Kidney capillary endothelial cell (primary cell): ENCODE measurements around the gene PNMA8A.
"Not testable (repeated sequence)": the region's sequence is repeated elsewhere in the genome, so short reads cannot be mapped to it uniquely, and the experiment has no call there.

Experiments
- DNase-seq: peaks from one replicate; pipeline ENCODE4 v3.0.0-alpha.2; 2018; ENCODE audit warnings: low spot score

The PNMA8A gene

DNA sequence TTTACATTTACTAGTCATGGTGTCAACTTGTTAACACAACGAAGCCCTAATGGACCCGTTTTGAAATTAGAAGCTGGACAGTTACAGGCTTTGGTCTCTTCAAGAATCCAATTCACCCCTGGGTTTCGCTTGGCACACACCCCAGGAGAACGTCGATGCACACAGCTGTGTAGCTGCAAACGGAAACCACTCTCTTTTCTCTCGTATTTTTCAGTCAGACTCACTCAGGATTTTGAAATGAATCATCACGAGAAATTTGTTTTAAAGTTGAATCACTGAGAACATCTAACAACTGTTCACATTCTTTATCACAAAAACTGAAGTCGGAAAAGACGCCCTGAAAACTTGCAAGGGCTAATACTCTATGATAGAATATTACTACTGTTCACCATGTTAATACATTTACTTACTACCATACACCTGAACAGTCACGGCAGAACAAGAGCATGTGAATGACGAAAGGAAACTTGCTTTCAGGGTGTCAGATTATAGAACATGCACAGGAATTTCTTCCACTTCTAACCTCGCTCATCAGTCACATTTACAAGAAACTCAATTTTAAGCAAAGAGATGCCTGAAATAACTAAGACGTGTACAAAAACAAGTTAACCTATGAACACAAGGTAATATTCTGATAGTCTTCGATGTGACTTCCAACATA lies 4.7 kb downstream of the PNMA8A start:
- no peak for DNase-seq

DNA sequence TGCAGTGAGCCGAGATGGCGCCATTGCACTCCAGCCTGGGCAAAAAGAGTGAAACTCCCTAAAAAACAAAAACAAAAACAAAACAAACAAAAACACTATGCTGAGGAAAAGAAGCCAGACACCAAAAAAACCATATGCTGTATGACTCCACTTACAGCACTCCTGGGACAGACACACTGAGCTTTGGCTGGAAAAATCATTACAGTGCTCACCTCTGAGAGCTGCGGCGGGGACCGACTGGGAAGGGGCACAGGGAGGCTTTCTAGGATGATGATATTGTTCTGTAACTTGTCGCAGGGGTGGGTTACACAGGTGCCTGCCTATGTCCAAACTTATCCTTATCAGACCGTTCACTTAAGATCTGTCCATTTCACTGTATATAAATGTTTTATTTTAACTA lies 7.8 kb downstream of the PNMA8A start:
- DNase-seq, result no peak

DNA sequence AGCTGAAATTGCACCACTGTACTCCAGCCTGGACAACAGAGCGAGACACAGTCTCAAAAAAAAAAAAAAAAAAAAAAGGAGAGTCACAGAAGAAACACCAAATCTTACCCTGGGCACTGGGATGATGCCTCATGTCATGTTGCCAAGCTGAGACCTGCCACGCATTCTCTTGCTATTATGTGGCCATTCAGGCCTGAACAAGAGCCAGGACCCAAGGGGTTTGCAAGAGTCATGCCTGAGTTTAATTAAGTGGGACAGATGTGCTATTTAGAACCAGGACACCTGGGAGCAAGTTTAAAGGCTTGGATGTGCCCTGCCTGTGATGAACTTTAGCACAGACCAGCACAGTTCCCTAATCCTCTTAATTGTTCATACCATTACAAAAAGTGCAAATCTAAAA lies 9.8 kb downstream of the PNMA8A start:
- DNase-seq, result no peak

DNA sequence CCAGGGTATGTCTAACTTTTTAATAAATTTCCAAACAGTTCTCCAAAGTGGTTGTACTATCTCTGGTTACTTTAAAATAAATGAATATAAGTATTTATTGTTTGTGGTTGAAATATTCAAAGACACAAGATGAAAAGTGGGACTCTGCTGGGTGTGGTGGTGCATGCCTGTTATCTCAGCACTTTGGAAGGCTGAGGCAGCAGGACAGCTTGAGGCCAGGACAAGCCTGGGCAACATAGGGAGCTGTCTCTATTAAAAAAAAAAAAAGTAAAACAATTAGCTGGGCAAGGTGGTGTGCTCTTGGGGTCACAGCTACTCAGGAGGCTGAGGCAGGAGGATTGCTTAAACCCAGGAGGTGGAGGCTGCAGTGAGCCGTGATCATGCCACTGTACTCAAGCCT lies 10.4 kb downstream of the PNMA8A start:
- no peak for DNase-seq

DNA sequence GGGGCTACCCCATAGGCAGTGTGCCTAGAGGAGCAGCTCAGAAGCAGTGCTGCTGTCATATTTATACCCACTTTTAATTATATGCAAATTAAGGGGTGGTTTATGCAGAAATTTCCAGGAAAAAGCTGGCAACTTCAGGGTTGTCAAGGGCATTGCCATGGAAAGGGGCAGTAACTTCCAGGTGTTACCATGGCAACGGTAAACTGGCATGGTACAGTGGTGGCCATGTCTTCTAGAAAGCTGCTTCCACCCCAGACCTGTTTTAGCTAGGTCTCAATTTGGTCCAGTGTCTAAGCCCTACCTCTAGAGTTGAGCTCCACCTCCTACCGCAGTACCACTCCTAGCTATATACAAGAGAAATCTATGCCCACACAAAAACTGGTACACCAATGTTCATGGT lies 11.3 kb downstream of the PNMA8A start:
- no peak for DNase-seq

DNA sequence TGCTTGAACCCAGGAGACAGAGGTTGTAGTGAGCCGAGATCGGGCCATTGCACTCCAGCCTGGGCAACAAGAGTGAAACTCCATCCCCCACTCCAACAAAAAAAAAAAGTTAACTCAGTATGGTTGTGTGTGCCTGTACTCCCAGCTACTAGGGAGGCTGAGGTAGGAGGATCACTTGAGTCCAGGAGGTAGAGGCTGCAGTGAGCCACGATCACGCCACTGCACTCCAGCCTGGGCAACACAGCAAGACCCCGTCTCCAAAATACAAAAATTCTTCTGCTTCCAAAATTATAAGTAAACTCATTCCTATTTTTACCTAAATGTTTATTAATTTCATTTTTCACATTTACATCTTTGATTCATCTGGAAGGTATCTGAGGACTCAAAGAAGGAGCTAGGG lies 14.4 kb downstream of the PNMA8A start:
- no peak for DNase-seq

DNA sequence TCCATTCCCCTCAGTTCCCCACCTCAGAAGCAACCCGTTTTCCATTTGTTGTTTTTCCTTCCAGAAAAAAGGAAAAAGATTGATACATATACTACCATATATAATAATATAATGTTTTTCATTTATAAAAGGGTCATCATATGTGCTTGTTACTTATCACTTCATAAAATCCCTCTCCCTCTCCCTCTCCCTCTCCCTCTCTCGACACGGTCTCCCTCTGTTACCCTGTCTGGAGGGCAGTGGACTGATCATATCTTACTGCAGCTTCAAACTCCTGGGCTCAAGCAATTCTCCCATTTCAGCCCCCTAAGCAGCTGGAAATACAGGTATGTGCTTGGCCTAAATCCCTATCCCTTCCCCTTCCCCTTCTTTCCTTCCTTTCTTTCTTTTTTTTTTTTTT lies 17.1 kb downstream of the PNMA8A start:
- no peak for DNase-seq

DNA sequence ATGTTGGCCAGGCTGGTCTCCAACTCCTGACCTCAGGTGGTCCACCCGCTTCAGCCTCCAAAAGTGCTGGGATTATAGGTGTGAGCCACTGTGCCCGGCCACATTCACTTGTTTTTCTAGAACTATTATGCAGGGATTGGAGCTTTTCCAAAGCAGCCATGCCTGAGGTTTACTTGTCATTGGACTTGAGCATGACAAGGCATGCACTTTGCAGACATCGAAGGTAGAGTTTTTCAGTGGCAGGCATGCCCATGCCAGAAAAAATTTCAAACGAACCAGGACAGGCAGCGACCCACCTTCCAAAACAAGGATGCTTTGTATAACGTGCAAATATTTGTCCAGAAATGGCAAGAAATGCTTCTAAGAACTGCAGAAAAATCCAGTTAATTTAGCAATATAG lies 17.7 kb downstream of the PNMA8A start:
- DNase-seq, result no peak

DNA sequence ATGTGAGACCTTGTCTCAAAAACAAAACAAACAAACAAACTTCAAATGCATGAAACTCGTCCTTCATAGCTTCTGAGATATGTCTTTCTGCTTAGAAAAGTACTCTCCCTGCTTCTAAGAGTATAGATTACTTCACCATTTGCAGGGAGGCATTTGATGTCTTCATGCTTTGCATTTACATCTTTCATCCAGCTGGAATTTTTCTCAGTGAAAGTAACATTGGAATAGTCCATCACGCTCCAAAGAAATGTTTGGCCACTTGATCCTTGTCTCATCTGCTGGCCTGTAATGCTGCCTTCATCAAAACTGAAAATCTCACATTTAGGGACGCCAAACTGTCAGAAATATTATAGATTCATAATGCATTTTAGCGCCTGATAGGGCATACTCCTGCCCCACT lies 19.2 kb downstream of the PNMA8A start:
- no peak for DNase-seq

DNA sequence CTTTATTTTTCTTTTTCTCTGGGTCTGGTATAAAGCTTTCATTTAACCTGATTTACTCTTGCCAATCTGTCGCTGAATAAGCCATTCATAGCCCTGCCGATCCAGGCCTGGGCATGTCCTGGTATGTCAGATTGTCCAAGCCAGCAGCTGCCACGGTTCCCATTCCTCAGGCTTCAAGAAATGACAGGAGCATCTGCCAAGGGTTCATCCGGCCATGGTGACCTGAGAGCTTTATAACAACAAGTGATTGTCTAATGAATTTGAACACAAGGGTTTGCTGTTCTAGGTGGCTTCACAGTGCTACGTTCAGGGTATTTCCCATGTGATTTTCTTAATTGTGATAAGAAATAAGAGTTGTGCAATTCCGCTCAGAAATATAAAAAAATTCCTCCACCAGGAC lies 20.0 kb downstream of the PNMA8A start:
- no peak for DNase-seq

DNA sequence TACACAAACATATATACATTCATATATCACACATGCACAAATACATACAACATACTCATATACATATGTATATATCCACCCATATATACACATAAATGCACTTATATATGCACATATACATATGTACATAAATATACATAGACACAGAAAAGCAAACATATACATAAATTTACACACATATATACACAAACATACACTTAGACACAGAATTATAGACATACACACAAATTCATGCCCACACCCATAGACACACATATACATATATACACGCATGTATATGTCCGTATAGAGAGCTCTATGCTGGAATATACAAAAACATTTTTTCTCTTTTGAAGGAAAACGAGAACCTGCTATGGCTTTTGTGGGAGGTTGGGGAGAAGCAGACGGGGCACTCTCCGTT lies 20.6 kb downstream of the PNMA8A start:
- DNase-seq, result no peak

DNA sequence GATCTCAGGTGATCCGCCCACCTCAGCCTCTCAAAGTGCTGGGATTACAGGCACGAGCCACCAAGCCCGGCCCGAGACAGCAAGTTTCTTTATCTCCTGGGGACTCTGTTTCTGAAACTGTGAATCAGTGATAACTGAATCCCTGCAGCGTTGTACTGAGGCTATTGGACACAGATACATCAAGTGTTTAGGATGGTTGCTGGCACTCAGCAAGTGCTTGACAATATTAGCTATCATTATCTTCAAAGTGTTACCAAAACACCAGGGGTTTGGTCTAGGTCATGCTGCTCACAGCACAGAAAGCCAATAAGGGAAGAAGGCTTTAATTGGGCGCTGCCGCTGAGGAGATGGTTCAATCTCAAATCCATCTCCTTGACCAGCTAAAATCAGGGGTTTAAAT lies 22.1 kb downstream of the PNMA8A start:
- DNase-seq, result no peak

DNA sequence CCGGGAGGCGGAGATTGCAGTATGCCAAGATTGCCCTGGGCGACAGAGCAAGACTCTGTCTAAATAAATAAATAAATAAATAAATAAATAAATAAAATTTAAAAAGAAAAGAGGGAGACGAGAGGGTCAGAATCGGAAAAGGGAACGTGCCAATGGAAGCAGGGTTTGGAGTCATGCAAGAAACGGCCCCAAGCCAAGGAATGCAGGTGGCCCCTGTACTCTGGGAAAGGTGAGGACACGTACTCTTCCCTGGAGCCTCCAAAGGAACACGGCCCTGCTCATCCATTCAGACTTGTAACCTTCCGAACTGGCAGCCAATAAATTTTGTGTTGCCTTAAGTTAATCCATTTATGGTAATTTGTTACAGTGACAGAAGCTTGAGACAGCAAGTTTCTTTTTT lies 22.8 kb downstream of the PNMA8A start:
- DNase-seq, result no peak

DNA sequence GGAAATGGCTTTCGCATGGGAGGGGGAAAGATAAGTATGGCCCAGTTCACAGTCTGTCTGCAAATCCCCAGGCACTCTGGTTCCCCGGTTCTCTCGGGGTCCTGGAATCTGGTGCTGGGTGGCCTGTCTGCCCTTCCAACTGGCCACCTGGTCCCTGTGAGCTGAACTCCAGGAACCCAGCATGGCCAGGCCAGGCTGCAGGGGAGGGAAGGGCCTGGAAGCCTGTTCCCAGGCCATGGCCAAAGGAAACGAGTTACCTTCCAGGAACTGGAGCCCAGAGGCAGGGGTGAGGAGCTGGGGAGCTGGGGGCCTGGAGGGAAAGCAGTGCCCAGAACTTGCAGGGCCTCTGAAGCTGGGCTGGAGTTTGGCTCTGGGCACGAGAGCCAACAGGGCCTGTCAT lies 23.5 kb downstream of the PNMA8A start:
- no peak for DNase-seq

DNA sequence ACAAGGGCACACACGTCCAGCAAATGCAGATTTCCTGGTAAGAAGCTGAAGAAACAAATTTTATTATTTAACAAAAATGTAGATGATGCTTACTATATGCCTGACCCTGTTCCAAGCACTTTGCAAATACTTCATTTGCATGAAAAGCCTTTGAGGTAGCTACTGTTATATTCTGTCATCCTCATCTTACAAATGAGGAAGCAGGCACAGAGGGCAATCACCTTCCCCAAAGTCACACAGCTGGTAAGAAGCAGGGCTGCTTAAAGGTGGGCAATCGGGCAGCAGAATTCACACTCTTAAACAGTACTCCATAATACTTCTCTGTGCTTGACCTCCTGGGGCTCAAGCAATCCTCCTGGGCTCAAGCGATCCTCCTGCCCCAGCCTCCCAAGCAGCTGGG lies 24.4 kb downstream of the PNMA8A start:
- no peak for DNase-seq

DNA sequence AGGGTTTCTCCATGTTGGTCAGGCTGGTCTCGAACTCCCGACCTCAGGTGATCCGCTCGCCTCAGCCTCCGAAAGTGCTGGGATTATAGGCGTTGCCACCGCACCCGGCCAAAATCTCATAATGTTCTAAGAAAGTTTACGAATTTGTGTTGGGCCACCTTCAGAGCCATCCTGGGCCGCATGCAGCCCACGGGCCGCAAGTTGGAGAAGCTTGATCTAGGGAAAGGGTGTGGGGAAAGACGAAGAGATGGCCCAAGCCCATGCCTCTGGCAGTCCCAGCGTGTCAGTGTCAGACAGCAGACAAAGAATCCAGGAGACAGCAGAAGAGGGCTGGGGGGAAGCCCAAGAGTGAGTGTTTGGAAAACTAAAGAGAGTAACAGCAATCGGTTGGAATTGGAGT lies 25.3 kb downstream of the PNMA8A start:
- DNase-seq, result no peak

DNA sequence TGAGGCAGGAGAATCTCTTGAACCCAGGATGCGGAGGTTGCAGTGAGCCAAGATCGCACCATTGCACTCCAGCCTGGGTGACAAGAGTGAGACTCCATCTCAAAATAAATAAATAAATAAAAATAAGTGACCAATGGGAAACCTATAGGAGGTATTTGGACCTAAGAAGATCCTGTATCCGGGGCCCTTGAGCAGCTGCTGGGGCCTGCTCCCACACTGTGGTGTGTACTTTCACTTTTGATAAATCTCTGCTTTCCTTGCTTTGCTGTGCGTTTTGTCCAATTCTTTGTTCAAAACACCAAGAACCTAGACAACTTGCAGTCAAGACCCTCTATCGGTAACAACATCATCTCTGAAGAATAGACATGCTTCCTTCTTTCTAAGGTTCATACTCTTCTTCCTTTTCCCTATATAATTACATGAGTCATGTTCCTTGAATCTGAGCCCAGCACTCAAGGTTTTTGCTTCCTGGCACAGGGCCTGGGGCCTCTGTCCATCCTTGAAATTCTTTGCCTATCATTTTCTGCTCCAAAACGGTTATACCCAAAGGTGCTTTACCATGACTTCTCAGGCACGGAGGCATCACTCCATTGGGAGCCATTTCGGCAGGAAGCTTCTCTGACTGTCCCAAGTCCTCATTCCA lies 28.4 kb downstream of the PNMA8A start:
- DNase-seq, result no peak

DNA sequence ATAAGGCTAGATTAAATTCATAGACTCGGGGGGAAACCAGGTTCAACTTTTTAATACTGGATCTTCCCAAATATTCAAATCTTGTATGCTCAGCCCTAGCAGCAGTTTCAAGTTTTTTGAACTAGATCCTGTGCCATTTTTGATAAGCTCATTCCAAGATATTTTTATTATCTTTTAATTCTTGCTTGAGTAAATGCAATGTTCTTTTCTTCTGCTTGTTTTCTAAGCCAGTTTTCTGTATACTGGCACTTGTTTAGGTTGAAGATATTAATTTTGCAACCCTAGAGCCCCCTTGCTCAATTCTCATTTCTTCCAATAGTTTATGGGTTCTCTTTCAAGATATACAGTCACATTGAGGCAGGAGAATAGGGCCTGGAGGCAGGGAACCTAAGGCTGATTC lies 29.5 kb downstream of the PNMA8A start:
- DNase-seq, result no peak

DNA sequence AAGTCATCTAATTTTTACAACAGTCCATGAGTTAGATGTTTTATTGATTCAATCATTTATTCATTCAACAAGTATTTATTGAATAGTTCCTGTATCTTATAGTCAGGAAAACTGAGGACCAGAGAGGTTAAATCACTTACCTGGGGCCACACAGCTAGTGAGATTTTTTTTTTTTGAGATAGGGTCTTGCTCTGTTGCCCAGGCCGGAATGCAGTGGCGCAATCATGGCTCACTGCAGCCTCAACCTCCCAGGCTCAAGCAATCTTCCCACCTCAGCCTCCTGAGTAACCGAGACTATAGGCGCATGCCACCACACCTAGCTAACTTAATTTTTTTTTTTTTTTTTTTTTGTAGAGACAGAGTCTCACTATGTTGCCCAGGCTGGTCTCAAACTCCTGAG lies 35.7 kb downstream of the PNMA8A start:
- DNase-seq, result not testable (repeated sequence)

DNA sequence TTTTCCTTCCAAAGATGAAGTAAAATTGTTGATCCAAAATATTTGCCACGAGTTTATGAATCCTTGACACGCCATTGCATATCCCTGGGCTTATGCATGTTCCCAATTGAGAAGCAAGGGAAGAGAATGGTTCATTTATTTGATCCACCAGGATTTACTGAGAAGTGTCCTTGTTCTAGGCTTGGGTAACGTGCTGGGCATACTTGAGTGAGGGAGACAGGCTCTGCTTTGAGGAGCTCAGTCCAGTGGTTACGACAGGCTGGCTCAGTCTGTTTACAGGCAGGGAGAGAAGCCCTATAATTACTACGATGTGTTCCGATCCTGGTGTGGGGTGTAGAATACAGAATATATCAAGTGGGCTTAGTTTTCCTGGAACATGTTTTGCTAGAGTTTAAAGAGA lies 36.4 kb downstream of the PNMA8A start:
- no peak for DNase-seq

DNA sequence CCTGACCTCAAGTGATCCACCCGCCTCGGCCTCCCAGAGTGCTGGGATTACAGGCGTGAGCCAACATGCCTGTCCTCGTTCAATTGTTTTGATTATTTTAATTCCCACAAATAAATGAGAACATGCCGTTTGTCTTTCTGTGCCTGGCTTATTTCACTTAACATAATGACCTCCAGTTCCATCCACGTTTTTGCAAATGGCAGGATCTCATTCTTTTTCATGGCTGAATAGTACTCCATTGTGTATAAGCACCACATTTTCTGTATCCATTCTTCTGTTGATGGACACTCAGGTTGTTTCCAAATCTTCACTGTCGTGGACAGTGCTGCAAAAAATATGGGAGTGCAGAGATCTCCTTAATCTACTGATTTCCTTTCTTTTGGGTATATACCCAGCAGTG lies 37.9 kb downstream of the PNMA8A start:
- not testable (repeated sequence) for DNase-seq

DNA sequence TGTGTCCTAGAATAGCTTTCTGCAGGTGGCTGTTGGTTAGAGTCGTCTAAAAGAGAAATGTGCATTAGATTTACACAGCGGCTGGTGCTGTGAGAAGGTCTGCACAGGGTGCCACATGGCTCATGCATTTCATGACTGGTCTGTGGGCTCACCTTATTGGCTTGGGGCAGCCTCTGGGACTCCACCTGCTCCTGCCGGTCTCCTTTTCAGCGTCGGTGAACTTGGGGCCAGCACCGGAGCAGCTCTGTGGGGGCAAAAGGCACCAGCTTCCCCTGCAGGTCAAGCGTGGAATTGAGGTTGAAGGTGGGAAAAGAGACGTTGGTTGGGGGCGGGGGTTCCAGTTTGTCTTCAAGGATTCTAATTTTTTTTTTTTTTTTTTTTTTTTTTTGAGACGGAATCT lies 39.5 kb downstream of the PNMA8A start:
- no peak for DNase-seq

DNA sequence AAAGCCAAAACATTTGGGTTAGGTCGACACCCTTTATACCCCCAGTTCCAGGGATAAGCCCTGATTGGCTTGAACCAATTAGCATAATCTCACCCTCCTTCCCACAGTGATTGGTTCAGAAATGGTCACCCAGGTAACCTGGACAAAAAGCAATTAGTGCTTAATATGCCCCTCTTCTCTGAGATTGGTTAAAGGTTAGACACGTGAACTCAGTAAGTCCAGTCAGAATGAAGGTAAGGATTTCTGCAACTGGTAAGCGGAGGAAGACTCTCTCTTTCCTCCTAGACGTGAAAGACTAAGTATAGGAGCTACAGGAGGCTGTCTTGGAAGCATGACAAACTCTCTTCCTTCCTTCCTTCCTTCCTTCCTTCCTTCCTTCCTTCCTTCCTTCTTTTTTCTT lies 41.4 kb downstream of the PNMA8A start:
- DNase-seq, result no peak
